A549 (cell line): ENCODE data around the gene APCDD1.

Experiments
- CEBPB ChIP-seq, 2 experiments: fragments of >200 bp in 1 of 2; sonication (Bioruptor Twin) in 1 of 2; formaldehyde crosslinking in 1 of 2; IDR thresholded peaks; 2 replicates each; pipeline ENCODE4 v1.6.1; 2012 to 2016
- EP300 ChIP-seq, 2 experiments: fragments of >200 bp; sonication (Bioruptor Twin); formaldehyde crosslinking; IDR thresholded peaks; 2 replicates in 1 of 2; 3 replicates in 1 of 2; pipeline ENCODE4 v1.6.1; 2016 to 2017
- ESRRA ChIP-seq: fragments of 150-350 bp; IDR thresholded peaks from 2 replicates; pipeline ENCODE4 v1.6.1; 2014; ENCODE audit warnings: mild to moderate bottlenecking, low read length, borderline replicate concordance
- PHF8 ChIP-seq: fragments of 200-600 bp; sonication (generic); IDR thresholded peaks from 2 replicates; pipeline ENCODE4 v1.6.1; 2016; ENCODE audit warnings: low read depth, mild to moderate bottlenecking, antibody characterized with exemption, moderate library complexity, borderline replicate concordance
- POLR2A ChIP-seq: IDR thresholded peaks from 2 replicates; pipeline ENCODE4 v1.6.1; 2012; ENCODE audit warnings: mild to moderate bottlenecking, low read length
- REST ChIP-seq: fragments of 200-600 bp; sonication (generic); IDR thresholded peaks from 2 replicates; pipeline ENCODE4 v1.6.1; 2016; ENCODE audit warnings: antibody characterized with exemption, mild to moderate bottlenecking, moderate library complexity
- TF ChIP-seq, protein P1 (sequence below): IDR thresholded peaks from 2 replicates; pipeline ENCODE4 v1.6.1; 2012
- TF ChIP-seq, protein P2 (sequence below): fragments of >200 bp; sonication (Bioruptor Twin); formaldehyde crosslinking; IDR thresholded peaks from 3 replicates; pipeline ENCODE4 v1.5.1; 2016
- TF ChIP-seq, protein P3 (sequence below): fragments of 150-350 bp; IDR thresholded peaks from 2 replicates; pipeline ENCODE4 v1.6.1; 2014; ENCODE audit warnings: low read depth, mild to moderate bottlenecking, low read length

DNA sequence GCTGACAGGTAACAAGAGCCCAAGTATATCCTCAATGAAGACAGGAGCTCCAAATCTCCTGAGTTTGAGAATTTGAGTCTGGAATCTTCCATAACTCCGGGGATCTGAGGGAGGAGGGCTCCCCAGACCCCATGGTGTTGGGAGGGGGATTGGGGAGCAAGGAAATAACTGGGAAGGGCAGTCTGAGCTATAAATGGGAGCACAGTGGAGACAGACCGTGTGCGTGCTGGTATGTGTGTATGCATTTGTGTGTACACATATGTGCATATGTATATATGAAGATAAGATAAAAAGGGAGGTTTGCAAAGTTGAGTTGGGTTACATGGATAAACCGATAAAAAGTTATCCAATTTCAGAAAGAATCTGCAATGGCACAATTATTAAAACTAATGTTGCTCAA, 2.3 kb downstream of the APCDD1 start:
- TF ChIP-seq REST (no peak), CEBPB (IDR thresholded peaks at IDR 0.05) (no peak), EP300 (IDR thresholded peaks at IDR 0.05) (no peak), PHF8 (no peak), ESRRA (no peak), POLR2A (no peak)
- TF ChIP-seq, protein P1, sequence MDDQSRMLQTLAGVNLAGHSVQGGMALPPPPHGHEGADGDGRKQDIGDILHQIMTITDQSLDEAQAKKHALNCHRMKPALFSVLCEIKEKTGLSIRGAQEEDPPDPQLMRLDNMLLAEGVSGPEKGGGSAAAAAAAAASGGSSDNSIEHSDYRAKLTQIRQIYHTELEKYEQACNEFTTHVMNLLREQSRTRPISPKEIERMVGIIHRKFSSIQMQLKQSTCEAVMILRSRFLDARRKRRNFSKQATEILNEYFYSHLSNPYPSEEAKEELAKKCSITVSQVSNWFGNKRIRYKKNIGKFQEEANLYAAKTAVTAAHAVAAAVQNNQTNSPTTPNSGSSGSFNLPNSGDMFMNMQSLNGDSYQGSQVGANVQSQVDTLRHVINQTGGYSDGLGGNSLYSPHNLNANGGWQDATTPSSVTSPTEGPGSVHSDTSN, result no peak
- TF ChIP-seq, protein P2, sequence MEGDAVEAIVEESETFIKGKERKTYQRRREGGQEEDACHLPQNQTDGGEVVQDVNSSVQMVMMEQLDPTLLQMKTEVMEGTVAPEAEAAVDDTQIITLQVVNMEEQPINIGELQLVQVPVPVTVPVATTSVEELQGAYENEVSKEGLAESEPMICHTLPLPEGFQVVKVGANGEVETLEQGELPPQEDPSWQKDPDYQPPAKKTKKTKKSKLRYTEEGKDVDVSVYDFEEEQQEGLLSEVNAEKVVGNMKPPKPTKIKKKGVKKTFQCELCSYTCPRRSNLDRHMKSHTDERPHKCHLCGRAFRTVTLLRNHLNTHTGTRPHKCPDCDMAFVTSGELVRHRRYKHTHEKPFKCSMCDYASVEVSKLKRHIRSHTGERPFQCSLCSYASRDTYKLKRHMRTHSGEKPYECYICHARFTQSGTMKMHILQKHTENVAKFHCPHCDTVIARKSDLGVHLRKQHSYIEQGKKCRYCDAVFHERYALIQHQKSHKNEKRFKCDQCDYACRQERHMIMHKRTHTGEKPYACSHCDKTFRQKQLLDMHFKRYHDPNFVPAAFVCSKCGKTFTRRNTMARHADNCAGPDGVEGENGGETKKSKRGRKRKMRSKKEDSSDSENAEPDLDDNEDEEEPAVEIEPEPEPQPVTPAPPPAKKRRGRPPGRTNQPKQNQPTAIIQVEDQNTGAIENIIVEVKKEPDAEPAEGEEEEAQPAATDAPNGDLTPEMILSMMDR, result no peak
- TF ChIP-seq, protein P3, sequence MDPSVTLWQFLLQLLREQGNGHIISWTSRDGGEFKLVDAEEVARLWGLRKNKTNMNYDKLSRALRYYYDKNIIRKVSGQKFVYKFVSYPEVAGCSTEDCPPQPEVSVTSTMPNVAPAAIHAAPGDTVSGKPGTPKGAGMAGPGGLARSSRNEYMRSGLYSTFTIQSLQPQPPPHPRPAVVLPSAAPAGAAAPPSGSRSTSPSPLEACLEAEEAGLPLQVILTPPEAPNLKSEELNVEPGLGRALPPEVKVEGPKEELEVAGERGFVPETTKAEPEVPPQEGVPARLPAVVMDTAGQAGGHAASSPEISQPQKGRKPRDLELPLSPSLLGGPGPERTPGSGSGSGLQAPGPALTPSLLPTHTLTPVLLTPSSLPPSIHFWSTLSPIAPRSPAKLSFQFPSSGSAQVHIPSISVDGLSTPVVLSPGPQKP, result no peak
